Endothelial cell (in vitro differentiated cells): ENCODE data around the gene IQSEC3. TPM values are rescaled to one million over a fixed set of nuclear protein-coding genes. Genes with fewer than 3 reads are reported as not detected.
A peak's percentile ranks its signal among the peaks of the same experiment; 100 is the strongest.

Experiments
- DNase-seq: peaks from one replicate; pipeline ENCODE4 v3.0.0; 2021; ENCODE audit warnings: low spot score
- H3K27ac Mint-ChIP-seq: one replicate; pipeline ENCODE4 v1.8.0; 2021; ENCODE audit warnings: mixed read lengths, inconsistent platforms; ENCODE audit not compliant: unreplicated experiment
- H3K27me3 Mint-ChIP-seq: one replicate; pipeline ENCODE4 v1.8.0; 2021; ENCODE audit warnings: mild to moderate bottlenecking, moderate library complexity, mixed read lengths, inconsistent platforms; ENCODE audit not compliant: unreplicated experiment
- H3K36me3 Mint-ChIP-seq: one replicate; pipeline ENCODE4 v1.8.0; 2021; ENCODE audit warnings: mild to moderate bottlenecking, low read depth, mixed read lengths, inconsistent platforms; ENCODE audit not compliant: unreplicated experiment
- H3K4me1 Mint-ChIP-seq: one replicate; pipeline ENCODE4 v1.8.0; 2021; ENCODE audit warnings: mild to moderate bottlenecking, mixed read lengths, inconsistent platforms; ENCODE audit not compliant: unreplicated experiment
- H3K4me3 Mint-ChIP-seq: one replicate; pipeline ENCODE4 v1.8.0; 2021; ENCODE audit warnings: mild to moderate bottlenecking, mixed read lengths, inconsistent platforms; ENCODE audit not compliant: unreplicated experiment
- H3K9me3 Mint-ChIP-seq: one replicate; pipeline ENCODE4 v1.8.0; 2021; ENCODE audit warnings: mixed read lengths, inconsistent platforms; ENCODE audit not compliant: unreplicated experiment
- total RNA-seq: library from RNA; stranded (reverse); fragmentation: NEBNext Ultra II Directional; extraction: Animal tissue kit (Norgen Biotek cat#: 25700); gene quantifications from one replicate; pipeline ENCODE4 v1.2.1, GENCODE V29; 2021; ENCODE audit not compliant: unreplicated experiment
- TF ChIP-seq, protein P1 (sequence below): fragments of 200-600 bp; sonication (generic); IDR thresholded peaks from one replicate; pipeline ENCODE4 v1.5.0; 2021; ENCODE audit warnings: antibody characterized with exemption; ENCODE audit not compliant: unreplicated experiment

IQSEC3 gene
- total RNA-seq, 1 donor from 2014 or later: 13.2 TPM

DNA sequence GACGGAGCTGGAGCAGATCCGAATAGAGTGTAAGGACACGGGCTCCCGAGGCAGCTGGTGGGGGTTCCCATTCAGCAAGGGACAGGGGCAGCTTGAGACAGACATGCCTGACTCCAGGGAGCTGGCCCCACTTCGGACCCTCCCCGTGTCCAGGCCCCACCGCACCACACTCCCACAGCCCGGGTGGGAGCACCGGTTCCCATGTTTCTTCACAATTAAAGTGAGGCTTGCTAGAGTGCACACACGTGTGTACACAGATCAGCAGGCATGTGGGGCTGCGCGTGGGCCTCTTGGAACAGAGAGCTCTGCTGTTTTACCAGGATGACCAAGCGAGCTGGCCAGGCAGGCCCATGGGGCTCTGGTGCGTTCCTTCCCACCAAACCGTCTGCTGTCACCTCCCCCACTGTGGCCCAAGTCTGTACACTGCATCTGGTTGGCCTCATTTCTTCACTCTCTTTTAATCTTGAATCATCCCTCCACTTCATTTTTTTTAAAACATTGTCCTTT lies 99.3 kb downstream of the IQSEC3 start:
- peaks cover 15% of the 10 kb centered on the region for H3K27me3 Mint-ChIP-seq
- H3K4me1 Mint-ChIP-seq: peaks cover 47% of the 10 kb centered on the region
- DNase-seq: no peak
- no peak overlapping the region for H3K4me3 Mint-ChIP-seq
- no peaks in the 10 kb centered on the region for H3K9me3 Mint-ChIP-seq
- H3K36me3 Mint-ChIP-seq: peaks cover 7% of the 10 kb centered on the region
- H3K27ac Mint-ChIP-seq: no peak overlapping the region
- TF ChIP-seq, protein P1, sequence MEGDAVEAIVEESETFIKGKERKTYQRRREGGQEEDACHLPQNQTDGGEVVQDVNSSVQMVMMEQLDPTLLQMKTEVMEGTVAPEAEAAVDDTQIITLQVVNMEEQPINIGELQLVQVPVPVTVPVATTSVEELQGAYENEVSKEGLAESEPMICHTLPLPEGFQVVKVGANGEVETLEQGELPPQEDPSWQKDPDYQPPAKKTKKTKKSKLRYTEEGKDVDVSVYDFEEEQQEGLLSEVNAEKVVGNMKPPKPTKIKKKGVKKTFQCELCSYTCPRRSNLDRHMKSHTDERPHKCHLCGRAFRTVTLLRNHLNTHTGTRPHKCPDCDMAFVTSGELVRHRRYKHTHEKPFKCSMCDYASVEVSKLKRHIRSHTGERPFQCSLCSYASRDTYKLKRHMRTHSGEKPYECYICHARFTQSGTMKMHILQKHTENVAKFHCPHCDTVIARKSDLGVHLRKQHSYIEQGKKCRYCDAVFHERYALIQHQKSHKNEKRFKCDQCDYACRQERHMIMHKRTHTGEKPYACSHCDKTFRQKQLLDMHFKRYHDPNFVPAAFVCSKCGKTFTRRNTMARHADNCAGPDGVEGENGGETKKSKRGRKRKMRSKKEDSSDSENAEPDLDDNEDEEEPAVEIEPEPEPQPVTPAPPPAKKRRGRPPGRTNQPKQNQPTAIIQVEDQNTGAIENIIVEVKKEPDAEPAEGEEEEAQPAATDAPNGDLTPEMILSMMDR: no peak

DNA sequence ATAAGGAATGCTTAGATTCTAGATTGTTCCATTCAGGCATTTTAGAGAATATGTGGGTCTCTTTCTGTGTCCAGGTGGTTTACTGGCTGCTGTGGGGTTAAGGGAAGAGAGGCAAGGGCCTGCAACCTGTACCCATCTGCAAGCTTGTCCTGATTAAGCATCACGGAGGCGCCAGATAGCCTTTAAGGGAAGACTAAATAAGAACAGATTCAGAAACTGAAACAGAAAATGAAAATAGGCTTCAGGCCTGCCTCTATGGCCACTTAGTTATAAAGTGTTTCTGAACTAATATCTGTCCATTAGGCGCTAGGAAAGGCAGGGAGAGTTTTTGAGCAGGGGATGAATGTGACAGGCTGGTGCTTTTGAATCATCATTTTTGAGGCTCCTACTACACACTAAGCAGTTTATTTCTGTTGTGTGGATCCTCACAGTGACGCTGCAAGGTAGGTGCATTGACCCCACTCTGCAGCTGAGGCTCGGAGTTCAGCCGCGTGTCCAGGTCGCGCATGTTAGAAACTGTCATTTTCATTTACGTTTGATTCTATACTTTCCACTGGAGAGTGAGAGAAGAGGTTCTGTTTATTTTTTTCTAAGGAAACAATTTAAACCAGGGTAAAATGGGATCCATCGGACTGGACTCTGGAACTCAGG lies 100.0 kb downstream of the IQSEC3 start:
- Mint-ChIP-seq H3K4me1 (peaks cover 53% of the 10 kb centered on the region), H3K27me3 (peaks cover 9% of the 10 kb centered on the region), H3K36me3 (peaks cover 10% of the 10 kb centered on the region), H3K27ac (peak overlapping the region; percentile 30), H3K9me3 (no peaks in the 10 kb centered on the region), H3K4me3 (no peak overlapping the region)
- no peak for DNase-seq
- TF ChIP-seq, protein P1: no peak

DNA sequence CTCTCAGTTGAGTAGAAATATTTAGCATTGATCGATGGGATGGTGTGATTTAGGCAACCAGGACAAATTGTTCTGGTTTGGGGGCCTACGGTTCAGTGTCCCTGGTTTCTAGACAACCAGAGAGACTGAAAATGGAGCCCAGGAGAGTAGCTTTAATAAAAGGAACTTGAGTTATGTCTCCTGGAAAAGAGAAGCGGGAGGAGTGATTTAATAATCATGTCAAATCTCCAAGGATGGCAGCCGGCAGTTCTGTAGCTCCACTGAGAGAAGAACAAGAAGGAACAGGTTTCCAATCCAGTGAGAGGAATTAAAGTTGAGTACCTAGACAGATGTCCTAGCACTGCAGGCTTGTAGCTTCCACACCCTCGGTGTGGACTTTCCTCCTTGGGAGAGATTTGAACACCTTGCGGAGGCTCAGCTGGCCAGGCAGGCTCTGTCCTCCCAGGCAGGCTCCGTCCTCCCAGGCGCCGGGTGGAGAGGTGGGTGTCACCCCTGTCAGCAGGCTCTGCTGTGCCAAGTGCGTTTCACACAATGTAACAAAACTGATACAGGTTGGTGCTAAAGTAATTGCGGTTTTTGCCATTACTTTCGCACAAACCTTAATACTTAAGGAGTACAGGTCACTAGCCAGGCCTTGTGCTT lies 101.5 kb downstream of the IQSEC3 start:
- Mint-ChIP-seq H3K9me3 (no peaks in the 10 kb centered on the region), H3K4me3 (no peak overlapping the region), H3K4me1 (peaks cover 61% of the 10 kb centered on the region), H3K36me3 (peaks cover 10% of the 10 kb centered on the region), H3K27ac (no peak overlapping the region), H3K27me3 (peaks cover 9% of the 10 kb centered on the region)
- TF ChIP-seq, protein P1: no peak
- no peak for DNase-seq

DNA sequence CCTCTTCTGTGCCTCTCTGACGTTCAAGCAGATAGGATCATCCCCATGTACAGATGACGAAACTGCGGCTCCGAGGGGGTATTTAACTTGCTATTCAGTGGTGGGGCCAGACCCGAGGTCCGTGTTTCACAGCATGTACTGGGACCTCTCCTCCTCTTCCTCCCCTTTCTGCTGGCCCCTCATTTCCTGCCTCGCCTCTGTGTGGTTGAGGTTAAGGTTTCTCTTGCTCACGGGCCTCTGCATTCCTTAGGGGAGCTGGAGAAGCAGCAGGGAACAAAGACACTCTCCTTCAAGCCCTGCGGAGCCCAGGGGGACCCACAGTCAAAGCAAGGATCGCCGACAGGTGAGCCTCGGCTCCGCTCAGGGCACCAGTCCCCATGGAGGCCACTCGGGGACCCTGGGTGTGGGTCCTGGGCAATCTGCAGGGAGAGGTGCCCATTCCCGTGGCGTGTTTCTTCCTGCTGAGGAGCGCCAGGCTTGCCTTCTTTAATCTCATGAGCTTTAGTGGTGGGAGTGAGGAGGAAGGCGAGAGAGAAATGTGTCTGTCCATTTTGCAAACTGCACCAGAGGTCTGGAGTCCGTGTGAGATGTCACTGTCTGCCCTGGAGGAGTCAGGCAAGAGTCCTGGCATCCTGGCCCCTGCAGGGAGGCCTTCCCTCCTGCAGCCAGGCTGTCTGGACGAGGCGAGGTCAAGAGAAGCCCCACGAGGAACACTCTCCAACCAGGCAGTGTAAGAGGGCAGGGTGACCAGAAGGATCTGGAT lies 102.4 kb downstream of the IQSEC3 start:
- TF ChIP-seq, protein P1: no peak
- Mint-ChIP-seq H3K27me3 (peaks cover 9% of the 10 kb centered on the region), H3K4me3 (peak overlapping the region; percentile 80), H3K36me3 (peaks cover 10% of the 10 kb centered on the region), H3K27ac (peak overlapping the region; percentile 58), H3K4me1 (peaks cover 62% of the 10 kb centered on the region), H3K9me3 (no peaks in the 10 kb centered on the region)
- DNase-seq: no peak
